Astrocyte (in vitro differentiated cells and primary cell): ENCODE data around the gene NRROS. TPM values are rescaled to one million over a fixed set of nuclear protein-coding genes. Genes with fewer than 3 reads are reported as not detected.
A peak's percentile ranks its signal among the peaks of the same experiment; 100 is the strongest.

Experiments
- DNase-seq: peaks from one replicate; pipeline ENCODE4 v3.0.0-alpha.2; 2010; ENCODE audit warnings: low read depth
- FAIRE-seq: peaks from 2 replicates; lab custom pipeline; 2011; peaks lifted over from hg19 to GRCh38; lab: Jason Lieb, UNC
- H2AFZ ChIP-seq: 2 replicates; pipeline ENCODE4 v1.6.0; 2012; ENCODE audit warnings: low read depth, low read length, inconsistent platforms
- H3K27ac ChIP-seq: 2 replicates; pipeline ENCODE4 v1.5.1; 2011; ENCODE audit warnings: low read depth, low read length, inconsistent platforms
- H3K27me3 ChIP-seq: 2 replicates; pipeline ENCODE4 v1.6.0; 2011; ENCODE audit warnings: low read length, inconsistent platforms; ENCODE audit not compliant: insufficient read depth
- H3K36me3 ChIP-seq: 2 replicates; pipeline ENCODE4 v1.5.1; 2011; ENCODE audit warnings: low read length, inconsistent platforms; ENCODE audit not compliant: insufficient read depth
- H3K4me1 ChIP-seq: 2 replicates; pipeline ENCODE4 v1.5.1; 2011; ENCODE audit warnings: low read length, inconsistent platforms; ENCODE audit not compliant: insufficient read depth
- H3K4me2 ChIP-seq: 2 replicates; pipeline ENCODE4 v1.6.0; 2012; ENCODE audit warnings: low read length, inconsistent platforms
- H3K4me3 ChIP-seq: 2 replicates; pipeline ENCODE4 v1.5.1; 2011; ENCODE audit warnings: low read depth, mild to moderate bottlenecking, low read length, inconsistent platforms; ENCODE audit not compliant: insufficient read depth
- H3K79me2 ChIP-seq: 2 replicates; pipeline ENCODE4 v1.6.0; 2012; ENCODE audit warnings: mild to moderate bottlenecking, low read length, inconsistent platforms; ENCODE audit not compliant: insufficient read depth
- H3K9ac ChIP-seq: 2 replicates; pipeline ENCODE4 v1.6.0; 2012; ENCODE audit warnings: mild to moderate bottlenecking, low read length, inconsistent platforms
- H3K9me3 ChIP-seq: 2 replicates; pipeline ENCODE4 v1.5.1; 2012; ENCODE audit warnings: low read depth, mild to moderate bottlenecking, low read length, inconsistent platforms; ENCODE audit not compliant: insufficient read depth
- H4K20me1 ChIP-seq: 2 replicates; pipeline ENCODE4 v1.6.0; 2012; ENCODE audit warnings: low read length, inconsistent platforms; ENCODE audit not compliant: insufficient read depth
- H3K27ac Mint-ChIP-seq: one replicate; pipeline ENCODE4 v1.8.0; 2021; ENCODE audit warnings: mild to moderate bottlenecking, mixed read lengths; ENCODE audit not compliant: unreplicated experiment
- H3K27me3 Mint-ChIP-seq: one replicate; pipeline ENCODE4 v1.8.0; 2021; ENCODE audit warnings: low read depth, mixed read lengths; ENCODE audit not compliant: unreplicated experiment
- H3K36me3 Mint-ChIP-seq: one replicate; pipeline ENCODE4 v1.8.0; 2021; ENCODE audit warnings: low read depth, mixed read lengths; ENCODE audit not compliant: unreplicated experiment
- H3K4me1 Mint-ChIP-seq: one replicate; pipeline ENCODE4 v1.8.0; 2021; ENCODE audit warnings: low read depth, mixed read lengths; ENCODE audit not compliant: unreplicated experiment
- H3K4me3 Mint-ChIP-seq: one replicate; pipeline ENCODE4 v1.8.0; 2021; ENCODE audit warnings: mild to moderate bottlenecking, moderate library complexity, mixed read lengths; ENCODE audit not compliant: unreplicated experiment
- H3K9me3 Mint-ChIP-seq: one replicate; pipeline ENCODE4 v1.8.0; 2021; ENCODE audit warnings: mild to moderate bottlenecking, mixed read lengths; ENCODE audit not compliant: unreplicated experiment
- CTCF ChIP-seq: IDR thresholded peaks from 2 replicates; pipeline ENCODE4 v1.5.1; 2011; ENCODE audit warnings: low read depth, mild to moderate bottlenecking, inconsistent platforms, low read length, moderate library complexity; ENCODE audit not compliant: insufficient read depth
- EZH2 ChIP-seq: IDR thresholded peaks from 2 replicates; pipeline ENCODE4 v1.6.1; 2012; ENCODE audit warnings: mild to moderate bottlenecking, low read length, inconsistent platforms; ENCODE audit not compliant: insufficient read depth
- total RNA-seq: library from RNA; stranded (reverse); gene quantifications from 2 replicates; pipeline ENCODE4 v1.2.1, GENCODE V29; 2021

The NRROS gene
- total RNA-seq, 1 donor from 2014 or later = not detected

DNA sequence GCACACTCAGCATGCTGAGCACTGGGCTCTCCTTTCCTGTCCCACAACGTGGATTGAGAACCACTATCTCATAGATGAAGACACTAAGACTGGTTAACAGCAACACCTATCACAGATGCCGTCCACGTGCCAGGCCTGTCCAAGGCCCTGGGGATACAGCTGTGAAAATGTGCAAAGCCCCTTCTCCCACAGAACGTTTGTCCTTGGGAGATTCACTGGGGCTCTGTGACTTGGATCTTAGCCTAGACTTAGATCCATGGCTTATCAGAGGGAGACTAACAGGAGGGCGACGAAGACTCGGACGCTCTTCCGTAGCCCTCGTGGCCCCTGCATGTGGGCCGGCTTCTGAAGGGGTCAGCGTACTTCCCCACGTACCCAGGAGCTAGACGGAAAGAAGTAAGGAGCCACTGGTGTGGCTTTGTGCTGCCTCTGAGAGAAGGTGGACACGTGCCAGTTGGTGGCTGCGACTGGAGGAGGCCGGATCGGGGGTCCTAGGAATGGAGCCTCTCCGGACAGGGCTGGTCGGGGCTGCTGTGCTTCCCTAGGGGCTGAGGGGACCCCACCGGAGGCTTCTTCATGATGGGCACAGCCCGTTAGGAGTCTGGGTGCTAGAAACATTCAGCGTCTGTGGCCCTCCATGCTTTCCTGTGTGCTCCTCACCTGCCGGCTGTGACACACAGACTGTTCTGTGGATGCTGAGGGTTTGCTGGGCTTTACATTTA, 964 bp downstream of the NRROS start:
- DNase-seq = no peak
- H3K27me3 ChIP-seq = peaks cover 22% of the 10 kb centered on the region
- Mint-ChIP-seq H3K4me1 (no peaks in the 10 kb centered on the region), H3K27ac (no peak overlapping the region), H3K4me3 (no peak overlapping the region), H3K9me3 (peaks cover 2% of the 10 kb centered on the region), H3K36me3 (no peaks in the 10 kb centered on the region), H3K27me3 (peaks cover 35% of the 10 kb centered on the region)
- no peak overlapping the region for H3K4me3 ChIP-seq
- H3K79me2 ChIP-seq = no peaks in the 10 kb centered on the region
- peak overlapping the region; percentile 57 for H3K9ac ChIP-seq
- peaks cover 8% of the 10 kb centered on the region for H3K4me1 ChIP-seq
- no peak overlapping the region for H3K27ac ChIP-seq
- no peaks in the 10 kb centered on the region for H4K20me1 ChIP-seq
- no peaks in the 10 kb centered on the region for H3K36me3 ChIP-seq
- no peak for FAIRE-seq
- peak overlapping the region; percentile 87 for H3K4me2 ChIP-seq
- H3K9me3 ChIP-seq = no peaks in the 10 kb centered on the region
- TF ChIP-seq EZH2 = no peak
- no peak for TF ChIP-seq CTCF
- H2AFZ ChIP-seq = peak overlapping the region; percentile 84

- TF ChIP-seq CTCF = no peak
- no peak overlapping the region for H3K4me2 ChIP-seq
- peaks cover 33% of the 10 kb centered on the region for H3K27me3 Mint-ChIP-seq
- FAIRE-seq (no peak), DNase-seq (no peak)
- H3K4me3 ChIP-seq = no peak overlapping the region
- no peak overlapping the region for H3K27ac Mint-ChIP-seq
- H3K27me3 ChIP-seq = peaks cover 22% of the 10 kb centered on the region
- H3K36me3 ChIP-seq = no peaks in the 10 kb centered on the region
- H4K20me1 ChIP-seq = no peaks in the 10 kb centered on the region
- no peak overlapping the region for H3K4me3 Mint-ChIP-seq
- peaks cover 8% of the 10 kb centered on the region for H3K4me1 ChIP-seq
- H2AFZ ChIP-seq = no peak overlapping the region
- H3K4me1 Mint-ChIP-seq = no peaks in the 10 kb centered on the region
- H3K36me3 Mint-ChIP-seq = no peaks in the 10 kb centered on the region
- no peak overlapping the region for H3K9ac ChIP-seq
- no peak overlapping the region for H3K27ac ChIP-seq
- H3K9me3 Mint-ChIP-seq = peaks cover 2% of the 10 kb centered on the region
- H3K9me3 ChIP-seq = no peaks in the 10 kb centered on the region
- no peaks in the 10 kb centered on the region for H3K79me2 ChIP-seq
These were observed 2.0 kb downstream of the NRROS start for GRCh38 chr3:196641333-196642054.

- Histone ChIP-seq H4K20me1 (no peaks in the 10 kb centered on the region), H3K9me3 (no peaks in the 10 kb centered on the region), H3K27ac (no peak overlapping the region), H3K4me2 (no peak overlapping the region), H3K27me3 (peaks cover 19% of the 10 kb centered on the region), H3K9ac (no peak overlapping the region), H3K79me2 (no peaks in the 10 kb centered on the region), H3K4me3 (no peak overlapping the region), H3K4me1 (peaks cover 8% of the 10 kb centered on the region), H2AFZ (no peak overlapping the region), H3K36me3 (no peaks in the 10 kb centered on the region)
- Mint-ChIP-seq H3K4me3 (no peak overlapping the region), H3K27me3 (peaks cover 30% of the 10 kb centered on the region), H3K9me3 (peaks cover 2% of the 10 kb centered on the region), H3K27ac (no peak overlapping the region), H3K36me3 (no peaks in the 10 kb centered on the region), H3K4me1 (no peaks in the 10 kb centered on the region)
- FAIRE-seq = no peak
- TF ChIP-seq CTCF = no peak
- TF ChIP-seq EZH2 = no peak
- DNase-seq = no peak
These were observed 2.9 kb downstream of the NRROS start for GRCh38 chr3:196642434-196642833.
